Trophoblast cell (in vitro differentiated cells and primary cell): ENCODE data around the gene NEK5. TPM values are rescaled to one million over a fixed set of nuclear protein-coding genes. Genes with fewer than 3 reads are reported as not detected.
"Not testable (repeated sequence)": the region's sequence is repeated elsewhere in the genome, so short reads cannot be mapped to it uniquely, and the experiment has no call there.

Source experiments
- DNase-seq, 2 donors: peaks; one replicate each; pipeline ENCODE4 v3.0.0-alpha.2; 2016
- H2AFZ ChIP-seq: 2 replicates; pipeline ENCODE4 v1.6.1; 2013; ENCODE audit warnings: low read length, moderate library complexity, mild to moderate bottlenecking; ENCODE audit not compliant: insufficient read depth, poor library complexity
- H2AK5ac ChIP-seq: 2 replicates; pipeline ENCODE4 v1.6.1; 2013; ENCODE audit warnings: mild to moderate bottlenecking, low read length
- H2BK120ac ChIP-seq: 2 replicates; pipeline ENCODE4 v1.6.1; 2013; ENCODE audit warnings: low read length, mild to moderate bottlenecking, moderate library complexity; ENCODE audit not compliant: insufficient read depth, poor library complexity
- H2BK12ac ChIP-seq: 2 replicates; pipeline ENCODE4 v1.6.1; 2013; ENCODE audit warnings: mild to moderate bottlenecking, low read length, moderate library complexity
- H2BK5ac ChIP-seq: 2 replicates; pipeline ENCODE4 v1.6.1; 2013; ENCODE audit warnings: low read length, low read depth, moderate library complexity, mild to moderate bottlenecking; ENCODE audit not compliant: poor library complexity
- H3K14ac ChIP-seq: 2 replicates; pipeline ENCODE4 v1.6.1; 2013; ENCODE audit warnings: mild to moderate bottlenecking, low read length
- H3K18ac ChIP-seq: 2 replicates; pipeline ENCODE4 v1.6.1; 2013; ENCODE audit warnings: mild to moderate bottlenecking, low read length
- H3K23ac ChIP-seq: 2 replicates; pipeline ENCODE4 v1.6.1; 2013; ENCODE audit warnings: low read length
- H3K27ac ChIP-seq: 2 replicates; pipeline ENCODE4 v1.5.1; 2013; ENCODE audit warnings: low read depth, mild to moderate bottlenecking, inconsistent platforms, low read length, moderate library complexity
- H3K27me3 ChIP-seq: 2 replicates; pipeline ENCODE4 v1.6.1; 2013; ENCODE audit warnings: inconsistent platforms, mild to moderate bottlenecking, low read length, moderate library complexity; ENCODE audit not compliant: insufficient read depth
- H3K36me3 ChIP-seq, 2 experiments: 1 replicate in 1 of 2; 2 replicates in 1 of 2; pipeline ENCODE4 v1.6.1; 2013; ENCODE audit warnings: low read length in 2 of 2, mild to moderate bottlenecking in 2 of 2, moderate library complexity in 1 of 2; ENCODE audit not compliant: insufficient read depth in 2 of 2, control insufficient read depth in 1 of 2
- H3K4ac ChIP-seq: 2 replicates; pipeline ENCODE4 v1.6.1; 2013; ENCODE audit warnings: low read depth, mild to moderate bottlenecking, low read length, moderate library complexity
- H3K4me1 ChIP-seq, 2 experiments: 1 replicate in 1 of 2; 2 replicates in 1 of 2; pipeline ENCODE4 v1.6.1; 2013; ENCODE audit warnings: low read length in 2 of 2, mild to moderate bottlenecking in 2 of 2, moderate library complexity in 1 of 2; ENCODE audit not compliant: insufficient read depth in 2 of 2, control insufficient read depth in 1 of 2
- H3K4me2 ChIP-seq: 2 replicates; pipeline ENCODE4 v1.6.1; 2013; ENCODE audit warnings: inconsistent platforms, mild to moderate bottlenecking, low read length, moderate library complexity
- H3K4me3 ChIP-seq: 2 replicates; pipeline ENCODE4 v1.5.1; 2013; ENCODE audit warnings: mild to moderate bottlenecking, low read depth, low read length, inconsistent platforms
- H3K79me1 ChIP-seq: one replicate; pipeline ENCODE4 v1.6.1; 2013; ENCODE audit warnings: low read length
- H3K79me2 ChIP-seq: 2 replicates; pipeline ENCODE4 v1.6.1; 2013; ENCODE audit warnings: low read length, mild to moderate bottlenecking; ENCODE audit not compliant: control insufficient read depth, insufficient read depth, poor library complexity
- H3K9ac ChIP-seq: 2 replicates; pipeline ENCODE4 v1.6.1; 2013; ENCODE audit warnings: mild to moderate bottlenecking, low read length
- H3K9me3 ChIP-seq: 2 replicates; pipeline ENCODE4 v1.6.1; 2013; ENCODE audit warnings: low read depth, mild to moderate bottlenecking, control low read depth, inconsistent platforms, low read length; ENCODE audit not compliant: insufficient read depth
- H4K12ac ChIP-seq: 2 replicates; pipeline ENCODE4 v1.6.1; 2013; ENCODE audit warnings: low read depth, mild to moderate bottlenecking, low read length, moderate library complexity
- H4K8ac ChIP-seq: 2 replicates; pipeline ENCODE4 v1.6.1; 2013; ENCODE audit warnings: low read depth, mild to moderate bottlenecking, low read length, moderate library complexity
- H4K91ac ChIP-seq: one replicate; pipeline ENCODE4 v1.6.1; 2013; ENCODE audit warnings: low read depth, mild to moderate bottlenecking, low read length, moderate library complexity
- WGBS: extraction: QIAGEN DNeasy Blood & Tissue Kit; methylation state at CpG from one replicate; pipeline ENCODE4 v1.1.7; 2013; ENCODE audit warnings: missing lambda C conversion rate; ENCODE audit not compliant: insufficient read length, insufficient coverage; ENCODE audit errors: extremely low coverage; 5-methylcytosine and 5-hydroxymethylcytosine counted together
- polyA plus RNA-seq: library from polyadenylated mRNA; stranded (reverse); fragments of 200-250 nt; gene quantifications from 2 replicates; pipeline ENCODE4 v1.2.3, GENCODE V29; 2013

The NEK5 gene, protein sequence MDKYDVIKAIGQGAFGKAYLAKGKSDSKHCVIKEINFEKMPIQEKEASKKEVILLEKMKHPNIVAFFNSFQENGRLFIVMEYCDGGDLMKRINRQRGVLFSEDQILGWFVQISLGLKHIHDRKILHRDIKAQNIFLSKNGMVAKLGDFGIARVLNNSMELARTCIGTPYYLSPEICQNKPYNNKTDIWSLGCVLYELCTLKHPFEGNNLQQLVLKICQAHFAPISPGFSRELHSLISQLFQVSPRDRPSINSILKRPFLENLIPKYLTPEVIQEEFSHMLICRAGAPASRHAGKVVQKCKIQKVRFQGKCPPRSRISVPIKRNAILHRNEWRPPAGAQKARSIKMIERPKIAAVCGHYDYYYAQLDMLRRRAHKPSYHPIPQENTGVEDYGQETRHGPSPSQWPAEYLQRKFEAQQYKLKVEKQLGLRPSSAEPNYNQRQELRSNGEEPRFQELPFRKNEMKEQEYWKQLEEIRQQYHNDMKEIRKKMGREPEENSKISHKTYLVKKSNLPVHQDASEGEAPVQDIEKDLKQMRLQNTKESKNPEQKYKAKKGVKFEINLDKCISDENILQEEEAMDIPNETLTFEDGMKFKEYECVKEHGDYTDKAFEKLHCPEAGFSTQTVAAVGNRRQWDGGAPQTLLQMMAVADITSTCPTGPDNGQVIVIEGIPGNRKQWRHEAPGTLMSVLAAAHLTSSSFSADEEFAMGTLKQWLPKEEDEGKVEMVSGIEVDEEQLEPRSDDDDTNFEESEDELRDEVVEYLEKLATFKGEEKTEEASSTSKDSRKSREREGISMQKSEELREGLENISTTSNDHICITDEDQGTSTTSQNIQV
- 0.47 and 0.50 TPM in 2 replicates for polyA plus RNA-seq

DNA sequence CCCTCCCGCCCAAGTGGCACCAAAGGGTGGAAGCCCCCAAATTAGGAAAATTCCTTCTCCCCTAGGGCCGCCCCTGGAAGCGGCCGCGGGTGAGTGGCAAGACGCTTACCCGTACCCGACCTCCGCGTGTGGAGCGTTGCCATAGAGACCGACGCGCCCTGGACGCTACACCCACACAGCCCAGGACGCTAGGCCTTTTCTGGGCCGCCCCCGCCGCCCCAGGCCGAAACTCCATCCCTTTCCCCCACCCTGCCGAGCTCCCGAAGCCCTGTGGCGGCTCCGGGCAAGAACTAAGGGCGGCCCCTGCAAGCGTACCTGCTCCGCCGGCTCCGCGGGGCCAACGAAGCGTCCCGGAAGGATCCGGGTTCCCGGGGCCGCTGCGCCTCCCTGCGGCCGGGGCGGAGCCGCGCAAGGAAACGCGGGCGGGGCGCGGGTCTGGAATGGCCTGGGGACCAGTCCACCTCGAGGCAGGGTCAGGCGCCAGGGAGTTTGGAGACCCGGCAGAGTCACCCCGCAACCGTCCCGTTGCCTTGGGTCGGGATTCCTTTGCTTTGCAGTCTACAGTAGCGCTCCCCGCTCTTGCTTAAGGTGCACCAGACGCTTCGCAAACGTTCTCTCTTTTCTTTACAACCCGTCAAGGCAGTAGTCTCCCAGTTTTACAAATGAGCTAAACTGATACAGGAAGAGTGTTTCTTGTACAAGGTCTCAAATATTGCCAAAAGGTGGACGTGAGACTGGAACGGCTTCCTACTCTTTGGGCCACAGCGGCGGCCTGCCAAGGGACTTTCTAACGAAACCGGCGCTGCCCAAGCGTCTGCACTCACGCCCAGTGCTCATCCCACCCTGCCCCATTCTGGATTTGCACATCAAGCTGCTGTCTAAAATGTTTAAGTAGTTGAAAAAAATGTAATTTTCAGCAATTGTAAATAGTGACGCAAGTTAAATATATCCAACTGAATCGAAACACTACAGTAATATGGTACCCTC lies at the start of gene NEK5:
Gene NEK5 (minus strand): TSS at position 360 of the 987 bp plus-strand sequence. CDS start 1,591 bp downstream, outside the sequence.
- Histone ChIP-seq H3K9me3 (no peaks in the 10 kb centered on the region), H3K4ac (no peak within 1 kb of the TSS), H4K91ac (no peak within 1 kb of the TSS), H3K4me3 (peak within 1 kb of the TSS; percentile 78), H2BK12ac (peak within 1 kb of the TSS; percentile 74), H2BK5ac (no peak within 1 kb of the TSS), H3K4me1 (peaks cover 3 to 5% of the 10 kb centered on the region in 2 experiments), H3K4me2 (peak within 1 kb of the TSS; percentile 97), H2AFZ (peak within 1 kb of the TSS; percentile 69), H4K12ac (no peak within 1 kb of the TSS), H2BK120ac (no peak within 1 kb of the TSS), H3K79me1 (no peaks in the 10 kb centered on the region), H3K23ac (no peak within 1 kb of the TSS), H3K14ac (peak within 1 kb of the TSS; percentile 72), H4K8ac (peak within 1 kb of the TSS; percentile 82), H3K79me2 (no peaks in the 10 kb centered on the region), H3K27ac (no peak within 1 kb of the TSS), H3K9ac (no peak within 1 kb of the TSS), H2AK5ac (no peak within 1 kb of the TSS), H3K18ac (no peak within 1 kb of the TSS), H3K36me3 (peaks cover 4 to 12% of the 10 kb centered on the region in 2 experiments), H3K27me3 (no peaks in the 10 kb centered on the region)
- no CpG with 5 or more reads among the region's 71 CpGs for WGBS
- DNase-seq = peak; percentile 67 to 85

DNA sequence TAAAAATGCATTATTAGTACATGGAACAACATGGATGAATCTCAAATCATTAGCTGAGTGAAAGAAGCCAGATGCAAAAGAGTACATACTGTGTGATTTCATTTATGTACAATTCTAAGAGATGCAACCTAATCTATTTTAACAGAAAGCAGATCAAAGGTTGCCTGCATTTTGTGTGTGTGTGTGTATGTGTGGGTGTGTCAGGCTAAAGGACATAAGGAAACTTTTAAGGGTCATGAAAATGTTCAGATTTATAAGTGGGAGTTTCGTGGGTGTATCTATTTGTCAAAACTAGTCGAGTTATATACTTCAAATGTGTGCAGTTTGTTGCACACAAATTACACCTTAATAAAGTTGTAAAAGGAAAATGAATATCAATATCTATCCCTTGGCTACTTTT lies 48.4 kb upstream of the NEK5 start:
- H2AK5ac ChIP-seq = no peak overlapping the region
- WGBS = no CpG with 5 or more reads among the region's 2 CpGs
- no peak overlapping the region for H2BK5ac ChIP-seq
- no peaks in the 10 kb centered on the region for H3K79me1 ChIP-seq
- H3K23ac ChIP-seq = no peak overlapping the region
- H3K4ac ChIP-seq = no peak overlapping the region
- H3K9me3 ChIP-seq = no peaks in the 10 kb centered on the region
- H3K27me3 ChIP-seq = no peaks in the 10 kb centered on the region
- peaks cover 7 to 10% of the 10 kb centered on the region in 2 experiments for H3K36me3 ChIP-seq
- H3K4me1 ChIP-seq = no peaks in the 10 kb centered on the region
- no peak overlapping the region for H4K12ac ChIP-seq
- no peaks in the 10 kb centered on the region for H3K79me2 ChIP-seq
- H2BK120ac ChIP-seq = no peak overlapping the region
- H3K9ac ChIP-seq = no peak overlapping the region
- H3K4me3 ChIP-seq = no peak overlapping the region
- no peak overlapping the region for H2AFZ ChIP-seq
- H3K4me2 ChIP-seq = no peak overlapping the region
- H3K18ac ChIP-seq = no peak overlapping the region
- H4K91ac ChIP-seq = no peak overlapping the region
- no peak overlapping the region for H4K8ac ChIP-seq
- no peak overlapping the region for H2BK12ac ChIP-seq
- no peak for DNase-seq
- H3K27ac ChIP-seq = no peak overlapping the region
- H3K14ac ChIP-seq = no peak overlapping the region

DNA sequence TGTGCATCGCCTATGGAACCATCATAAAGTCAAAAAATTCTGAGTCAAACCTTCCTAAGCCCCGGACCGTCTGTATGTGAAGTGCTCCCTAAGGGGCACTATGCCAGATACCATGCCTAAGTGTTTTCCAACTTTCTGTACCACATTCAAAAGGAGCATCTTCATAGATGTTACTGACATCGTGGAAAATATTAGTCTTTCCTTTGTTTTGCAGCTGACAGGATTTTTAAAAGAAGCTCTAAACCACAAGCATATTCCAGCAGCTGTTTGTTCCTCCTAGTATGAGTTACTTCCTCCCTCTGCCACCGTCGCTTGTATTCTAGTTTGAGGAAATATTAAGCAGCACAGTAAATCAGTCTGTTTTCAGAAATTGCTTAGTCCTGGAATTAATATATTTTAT lies 45.1 kb upstream of the NEK5 start:
- H2BK120ac ChIP-seq, H3K27ac ChIP-seq, H2BK12ac ChIP-seq, H2AK5ac ChIP-seq, H2AFZ ChIP-seq, DNase-seq, H4K12ac ChIP-seq, H3K9me3 ChIP-seq, H3K23ac ChIP-seq, H4K8ac ChIP-seq, H3K4me3 ChIP-seq, H2BK5ac ChIP-seq, H3K4ac ChIP-seq, H3K18ac ChIP-seq, H3K14ac ChIP-seq, H3K4me2 ChIP-seq, H4K91ac ChIP-seq, H3K27me3 ChIP-seq, H3K36me3 ChIP-seq, H3K9ac ChIP-seq, H3K79me2 ChIP-seq, H3K4me1 ChIP-seq, H3K79me1 ChIP-seq: not testable (repeated sequence)
- WGBS = no CpG with 5 or more reads among the region's 6 CpGs

DNA sequence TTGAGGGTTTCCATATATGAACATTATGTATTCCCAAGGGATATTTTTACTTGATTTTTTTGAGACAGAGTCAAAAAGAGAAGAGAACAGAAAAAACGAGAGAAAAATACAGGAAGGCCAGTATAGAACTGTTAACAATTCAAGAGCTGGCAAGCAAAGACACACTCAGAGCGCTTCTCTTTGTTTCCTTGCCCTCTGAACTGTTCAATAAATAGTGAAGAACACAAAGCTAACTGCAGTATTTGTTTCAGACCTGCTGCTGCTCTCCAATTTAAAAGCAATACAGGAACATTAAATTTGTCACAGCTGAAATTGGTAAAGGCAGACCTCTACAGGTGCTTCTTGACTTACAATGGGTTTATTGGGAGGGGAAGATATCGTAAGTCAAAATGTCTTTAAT lies 44.5 kb upstream of the NEK5 start:
- no peak overlapping the region for H3K14ac ChIP-seq
- no peak overlapping the region for H3K27ac ChIP-seq
- no peaks in the 10 kb centered on the region for H3K79me1 ChIP-seq
- no CpG with 5 or more reads among the region's 3 CpGs for WGBS
- H2BK12ac ChIP-seq = no peak overlapping the region
- peaks cover 10 to 14% of the 10 kb centered on the region in 2 experiments for H3K36me3 ChIP-seq
- no peak overlapping the region for H3K4ac ChIP-seq
- no peak overlapping the region for H3K23ac ChIP-seq
- no peaks in the 10 kb centered on the region for H3K27me3 ChIP-seq
- H4K91ac ChIP-seq = no peak overlapping the region
- no peak for DNase-seq
- H2AFZ ChIP-seq = no peak overlapping the region
- no peak overlapping the region for H4K8ac ChIP-seq
- H3K4me3 ChIP-seq = no peak overlapping the region
- H3K9me3 ChIP-seq = no peaks in the 10 kb centered on the region
- H3K18ac ChIP-seq = no peak overlapping the region
- H4K12ac ChIP-seq = no peak overlapping the region
- no peaks in the 10 kb centered on the region for H3K4me1 ChIP-seq
- no peaks in the 10 kb centered on the region for H3K79me2 ChIP-seq
- no peak overlapping the region for H3K4me2 ChIP-seq
- no peak overlapping the region for H2BK5ac ChIP-seq
- H3K9ac ChIP-seq = no peak overlapping the region
- no peak overlapping the region for H2BK120ac ChIP-seq
- no peak overlapping the region for H2AK5ac ChIP-seq
